Osteoblast (primary cell): ENCODE data around the gene EXOSC1. TPM values are rescaled to one million over a fixed set of nuclear protein-coding genes. Genes with fewer than 3 reads are reported as not detected.

Experiments
- DNase-seq: peaks from one replicate; pipeline ENCODE4 v3.0.0; 2011; ENCODE audit warnings: low spot score, mixed read lengths; ENCODE audit not compliant: insufficient read length; ENCODE audit errors: missing footprints
- H2AFZ ChIP-seq: 2 replicates; pipeline ENCODE4 v1.6.0; 2011; ENCODE audit warnings: mild to moderate bottlenecking, low read length
- H3K27ac ChIP-seq: 2 replicates; pipeline ENCODE4 v1.5.1; 2011; ENCODE audit warnings: mild to moderate bottlenecking, low read depth, low read length, moderate library complexity
- H3K27me3 ChIP-seq: 2 replicates; pipeline ENCODE4 v1.6.0; 2012; ENCODE audit warnings: mild to moderate bottlenecking, control low read depth, inconsistent platforms, low read length, moderate library complexity; ENCODE audit not compliant: insufficient read depth
- H3K36me3 ChIP-seq: 2 replicates; pipeline ENCODE4 v1.5.1; 2011; ENCODE audit warnings: mild to moderate bottlenecking, low read length, control low read depth, moderate library complexity; ENCODE audit not compliant: insufficient read depth
- H3K4me1 ChIP-seq: 2 replicates; pipeline ENCODE4 v1.5.1; 2011; ENCODE audit warnings: mild to moderate bottlenecking, low read length, control low read depth, moderate library complexity; ENCODE audit not compliant: insufficient read depth
- H3K4me2 ChIP-seq: 2 replicates; pipeline ENCODE4 v1.6.0; 2011; ENCODE audit warnings: mild to moderate bottlenecking, low read length; ENCODE audit not compliant: insufficient read depth
- H3K4me3 ChIP-seq: fragments of 200-600 bp; sonication (generic); 3 replicates; pipeline ENCODE4 v1.5.1; 2012; ENCODE audit warnings: mild to moderate bottlenecking, low read length, inconsistent platforms; ENCODE audit not compliant: insufficient read depth
- H3K79me2 ChIP-seq: 2 replicates; pipeline ENCODE4 v1.6.0; 2012; ENCODE audit warnings: mild to moderate bottlenecking, low read length, control low read depth, inconsistent platforms; ENCODE audit not compliant: insufficient read depth
- H3K9me3 ChIP-seq: 2 replicates; pipeline ENCODE4 v1.5.1; 2011; ENCODE audit warnings: low read depth, low read length, control low read depth
- H4K20me1 ChIP-seq: 2 replicates; pipeline ENCODE4 v1.6.0; 2012; ENCODE audit warnings: mild to moderate bottlenecking, low read length, control low read depth; ENCODE audit not compliant: insufficient read depth
- total RNA-seq: library from RNA; depleted of rRNA; stranded (reverse); fragments of >200 nt; gene quantifications from 2 replicates; pipeline ENCODE4 v1.2.3, GENCODE V29; 2012
- TF ChIP-seq, protein P1 (sequence below): IDR thresholded peaks from 2 replicates; pipeline ENCODE4 v1.5.1; 2011; ENCODE audit warnings: mild to moderate bottlenecking, low read depth, low read length, moderate library complexity; ENCODE audit errors: extremely low read depth

EXOSC1 gene
- total RNA-seq, 1 donor, result 40.2 TPM

DNA sequence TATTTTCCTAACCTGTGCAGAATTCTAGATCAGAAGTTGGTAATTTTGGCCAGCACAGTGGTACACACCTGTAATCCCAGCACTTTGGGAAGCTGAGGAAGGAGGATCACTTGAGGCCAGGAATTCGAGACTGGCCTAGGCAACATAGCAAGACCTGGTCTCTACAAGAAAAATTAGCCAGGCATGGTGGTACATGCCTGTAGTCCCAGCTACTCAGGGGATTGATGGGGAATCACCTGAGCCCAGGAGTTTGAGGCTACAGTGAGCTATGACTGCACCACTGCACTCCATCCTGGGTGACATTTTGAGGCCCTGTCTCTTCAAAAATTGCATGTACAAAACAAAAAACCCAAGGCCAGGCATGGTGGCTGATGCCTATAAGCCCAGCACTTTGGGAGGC is 11.2 kb downstream of the EXOSC1 start:
- H3K4me1 ChIP-seq, result no peaks in the 10 kb centered on the region
- H3K27me3 ChIP-seq, result no peaks in the 10 kb centered on the region
- H3K27ac ChIP-seq, result no peak overlapping the region
- H2AFZ ChIP-seq, result no peak overlapping the region
- H4K20me1 ChIP-seq, result no peaks in the 10 kb centered on the region
- DNase-seq, result no peak
- peaks cover 23% of the 10 kb centered on the region for H3K79me2 ChIP-seq
- TF ChIP-seq, protein P1, sequence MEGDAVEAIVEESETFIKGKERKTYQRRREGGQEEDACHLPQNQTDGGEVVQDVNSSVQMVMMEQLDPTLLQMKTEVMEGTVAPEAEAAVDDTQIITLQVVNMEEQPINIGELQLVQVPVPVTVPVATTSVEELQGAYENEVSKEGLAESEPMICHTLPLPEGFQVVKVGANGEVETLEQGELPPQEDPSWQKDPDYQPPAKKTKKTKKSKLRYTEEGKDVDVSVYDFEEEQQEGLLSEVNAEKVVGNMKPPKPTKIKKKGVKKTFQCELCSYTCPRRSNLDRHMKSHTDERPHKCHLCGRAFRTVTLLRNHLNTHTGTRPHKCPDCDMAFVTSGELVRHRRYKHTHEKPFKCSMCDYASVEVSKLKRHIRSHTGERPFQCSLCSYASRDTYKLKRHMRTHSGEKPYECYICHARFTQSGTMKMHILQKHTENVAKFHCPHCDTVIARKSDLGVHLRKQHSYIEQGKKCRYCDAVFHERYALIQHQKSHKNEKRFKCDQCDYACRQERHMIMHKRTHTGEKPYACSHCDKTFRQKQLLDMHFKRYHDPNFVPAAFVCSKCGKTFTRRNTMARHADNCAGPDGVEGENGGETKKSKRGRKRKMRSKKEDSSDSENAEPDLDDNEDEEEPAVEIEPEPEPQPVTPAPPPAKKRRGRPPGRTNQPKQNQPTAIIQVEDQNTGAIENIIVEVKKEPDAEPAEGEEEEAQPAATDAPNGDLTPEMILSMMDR, result no peak
- H3K4me2 ChIP-seq, result no peak overlapping the region
- H3K9me3 ChIP-seq, result no peaks in the 10 kb centered on the region
- H3K36me3 ChIP-seq, result peaks cover 80% of the 10 kb centered on the region
- no peak overlapping the region for H3K4me3 ChIP-seq

DNA sequence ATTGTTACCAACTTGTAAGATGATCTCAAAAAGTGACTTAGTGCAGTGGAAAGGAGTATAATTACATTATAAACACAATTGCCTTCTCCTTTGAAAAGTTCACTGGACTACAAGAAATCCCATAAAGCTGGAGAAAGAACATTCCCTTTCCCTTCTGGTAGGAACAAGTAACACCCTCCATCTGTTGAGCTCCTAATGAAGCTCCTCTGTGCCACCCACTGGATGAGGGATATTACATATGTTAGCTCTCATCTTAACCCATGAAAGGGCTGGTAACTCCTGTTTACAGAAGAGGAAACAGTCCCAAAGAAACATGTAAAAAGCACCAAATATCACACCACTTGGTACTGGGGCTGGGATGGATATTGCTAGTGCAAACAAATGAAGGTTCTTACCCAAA is 11.8 kb downstream of the EXOSC1 start:
- TF ChIP-seq, protein P1, result no peak
- Histone ChIP-seq H4K20me1 (no peaks in the 10 kb centered on the region), H3K79me2 (peaks cover 28% of the 10 kb centered on the region), H3K27ac (no peak overlapping the region), H3K4me1 (no peaks in the 10 kb centered on the region), H3K36me3 (peaks cover 78% of the 10 kb centered on the region), H3K9me3 (no peaks in the 10 kb centered on the region), H3K27me3 (no peaks in the 10 kb centered on the region), H3K4me2 (no peak overlapping the region), H2AFZ (no peak overlapping the region), H3K4me3 (no peak overlapping the region)
- no peak for DNase-seq

DNA sequence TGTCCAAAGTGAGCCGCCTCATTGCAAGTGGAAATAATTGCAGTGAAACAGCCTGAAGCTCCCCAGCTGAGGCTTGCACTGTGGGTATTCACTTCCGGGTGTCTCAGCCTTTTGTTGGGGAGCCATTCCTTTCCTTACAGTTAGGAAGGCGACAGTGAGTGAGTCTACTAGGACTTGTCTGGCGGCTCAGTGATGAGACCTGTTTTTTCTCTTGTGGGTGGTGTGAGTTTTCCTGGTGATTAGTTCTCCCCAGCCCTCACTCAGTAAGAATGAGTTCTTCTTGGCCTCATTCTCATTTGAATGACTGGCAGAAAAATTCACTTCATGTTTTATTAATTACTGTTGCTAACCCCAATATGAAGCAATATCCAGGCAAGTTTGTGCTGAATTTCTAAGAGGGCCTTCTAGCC is 17.2 kb downstream of the EXOSC1 start:
- H3K36me3 ChIP-seq, result peaks cover 32% of the 10 kb centered on the region
- peak; percentile 88 for DNase-seq
- H3K9me3 ChIP-seq, result no peaks in the 10 kb centered on the region
- peak overlapping the region; percentile 96 for H3K4me2 ChIP-seq
- H3K27me3 ChIP-seq, result no peaks in the 10 kb centered on the region
- H3K4me3 ChIP-seq, result peak overlapping the region; percentile 42
- TF ChIP-seq, protein P1, result no peak
- peaks cover 31% of the 10 kb centered on the region for H3K4me1 ChIP-seq
- peaks cover 15% of the 10 kb centered on the region for H4K20me1 ChIP-seq
- peaks cover 57% of the 10 kb centered on the region for H3K79me2 ChIP-seq
- H3K27ac ChIP-seq, result peak overlapping the region; percentile 68
- no peak overlapping the region for H2AFZ ChIP-seq

DNA sequence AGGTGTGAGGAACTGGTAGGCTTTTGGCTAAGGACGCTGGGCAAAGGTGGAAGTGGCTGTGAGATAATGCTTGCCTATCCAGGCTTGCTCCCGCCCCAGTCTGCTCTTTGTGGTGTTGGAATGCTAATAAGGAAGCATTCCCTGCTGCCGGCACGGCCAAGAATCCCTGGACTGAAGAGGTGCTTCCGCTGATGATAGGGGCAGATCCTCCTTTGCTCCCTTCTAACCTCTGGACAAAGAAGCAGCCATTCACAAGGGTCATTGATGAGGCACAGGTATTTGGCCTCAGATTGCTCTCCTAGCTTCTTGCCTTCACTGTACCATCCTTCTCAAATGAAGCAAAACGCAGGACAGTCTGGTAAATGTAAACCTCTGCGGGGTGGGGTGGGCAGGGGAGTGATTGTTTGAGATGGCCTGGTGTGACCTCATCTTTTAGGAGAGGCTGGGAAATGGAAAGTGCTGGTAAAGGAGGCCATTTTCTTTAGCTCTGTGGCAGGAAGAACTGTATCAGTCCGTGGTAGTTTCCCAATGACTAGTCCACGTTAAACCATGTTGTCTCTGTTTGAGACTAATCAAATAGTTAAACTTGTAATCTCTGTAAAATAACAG is 18.1 kb downstream of the EXOSC1 start:
- Histone ChIP-seq H2AFZ (no peak overlapping the region), H3K9me3 (no peaks in the 10 kb centered on the region), H3K36me3 (peaks cover 28% of the 10 kb centered on the region), H3K27me3 (no peaks in the 10 kb centered on the region), H3K79me2 (peaks cover 57% of the 10 kb centered on the region), H3K4me1 (peaks cover 38% of the 10 kb centered on the region), H3K27ac (peak overlapping the region; percentile 68), H3K4me2 (peak overlapping the region; percentile 96), H4K20me1 (peaks cover 15% of the 10 kb centered on the region), H3K4me3 (peak overlapping the region; percentile 96)
- TF ChIP-seq, protein P1, result no peak
- DNase-seq, result peak; percentile 79
